ENCODE results near the gene IL21R. TPM values are rescaled to one million over a fixed set of nuclear protein-coding genes. Genes with fewer than 3 reads are reported as not detected.

The IL21R gene
- total and polyA plus RNA-seq, 9 of the 15 experiments (the other 6 are each of a cell fraction or from before 2014, with no cell fraction given), result 0.04 to 0.34 (median 0.18) TPM; not detected in 1

- Histone ChIP-seq H3K4me1 (replicated peaks in 1 of 2; ENCODE audit: control insufficient read depth in 2 of 2, insufficient read depth in 2 of 2, low read length in 2 of 2) (peaks cover 8 to 31% of the 10 kb centered on the region in 2 experiments; a peak in 4 of 5 replicates), H3K4me2 (ENCODE audit: insufficient read depth, low read length) (no peak overlapping the region), H4K20me1 (replicated peaks; ENCODE audit: control insufficient read depth, insufficient read depth, low read length) (no peaks in the 10 kb centered on the region), H2AFZ (ENCODE audit: low read depth, low read length) (no peak overlapping the region), H3K27me3 (ENCODE audit: control insufficient read depth in 2 of 2, insufficient read depth in 2 of 2, low read length in 2 of 2) (no peaks in the 10 kb centered on the region), H3K9me1 (ENCODE audit: control insufficient read depth, insufficient read depth, low read length) (no peaks in the 10 kb centered on the region), H3K27ac (ENCODE audit: extremely low read depth, low read depth, low read length) (no peak overlapping the region), H3K9me3 (replicated peaks; ENCODE audit: control insufficient read depth, insufficient read depth, low read depth, low read length) (no peaks in the 10 kb centered on the region), H3K79me2 (ENCODE audit: control insufficient read depth, insufficient read depth, low read length) (no peaks in the 10 kb centered on the region), H3K4me3 (no peak overlapping the region), H3K9ac (ENCODE audit: insufficient read depth in 1 of 2, low read depth in 2 of 2, low read length in 2 of 2) (no peak overlapping the region), H3K36me3 (ENCODE audit: control insufficient read depth, insufficient read depth, low read length) (peaks cover 94% of the 10 kb centered on the region; the same call in 2 of the 3 replicates)
- in situ Hi-C loops (cut with MboI), result no loop called here
- POLR2A ChIA-PET, result no interaction called here
- BruUV-seq (replicated peaks), result no TSS peak
- 95% methylated on average over 21 of the region's 22 CpGs for WGBS (ENCODE audit: insufficient coverage, low coverage, missing lambda C conversion rate)
- DNase-seq (ENCODE audit: extremely low read depth in 1 of 4, low spot score in 3 of 4), result no peak
- ATAC-seq, result no peak
- TF ChIP-seq BRD4 (IDR thresholded peaks at IDR 0.05), result no peak
- no peak for TF ChIP-seq POLR2A (conservative IDR thresholded peaks at IDR 0.05)
- TF ChIP-seq ZNF398 (CRISPR knock-in tag; IDR thresholded peaks at IDR 0.05), result no peak
- TF ChIP-seq GATA2 (CRISPR knock-in tag; IDR thresholded peaks at IDR 0.05), result no peak
- no peak for TF ChIP-seq FOXP1 (CRISPR knock-in tag; IDR thresholded peaks at IDR 0.05)
- no peak for TF ChIP-seq RREB1 (CRISPR knock-in tag; IDR thresholded peaks at IDR 0.05)
- no peak for TF ChIP-seq HMG20B (CRISPR knock-in tag; IDR thresholded peaks at IDR 0.05)
- no peak for TF ChIP-seq CBX1 (IDR thresholded peaks at IDR 0.05; ENCODE audit: low read depth)
- FAIRE-seq, result no peak
- CTCF ChIA-PET (ENCODE audit: low intra/inter-chr PET ratio), result no interaction called here
- intact Hi-C loops (cut with micrococcal nuclease), result no loop called here
Measured at GRCh38 chr16:27468941-27469531, 67.1 kb downstream of the IL21R start.
